K562 (cell line): ENCODE measurements around the gene ARHGEF25. TPM values are rescaled to one million over a fixed set of nuclear protein-coding genes. Genes with fewer than 3 reads are reported as not detected.

ENCODE experiments used
- BRD9 ChIP-seq: fragments of 450-650 bp; IDR thresholded peaks from 2 replicates; pipeline ENCODE4 v1.6.1; 2018; ENCODE audit warnings: low read depth; ENCODE audit not compliant: partially characterized antibody
- CHCHD3 ChIP-seq: fragments of 250-450 bp; sonication (Bioruptor Pico); IDR thresholded peaks from 2 replicates; pipeline ENCODE4 v2.1.2; 2022; ENCODE audit warnings: mild to moderate bottlenecking
- FUS ChIP-seq: fragments of 200-400 bp; formaldehyde crosslinking; optimal IDR thresholded peaks from 2 replicates; pipeline ENCODE3; 2017; ENCODE audit warnings: low read depth, low read length
- HDAC3 ChIP-seq: fragments of 450-650 bp; IDR thresholded peaks from 2 replicates; pipeline ENCODE4 v1.6.1; 2018; ENCODE audit warnings: borderline replicate concordance, mild to moderate bottlenecking, moderate library complexity; ENCODE audit not compliant: partially characterized antibody
- HIVEP1 ChIP-seq: fragments of 250-450 bp; sonication (Bioruptor Pico); IDR thresholded peaks from 2 replicates; pipeline ENCODE4 v1.4.0; 2020; ENCODE audit warnings: mild to moderate bottlenecking
- KLF10 ChIP-seq: fragments of 250-450 bp; sonication (Bioruptor Pico); IDR thresholded peaks from 2 replicates; pipeline ENCODE4 v1.6.1; 2021; ENCODE audit warnings: matching md5 sums
- L3MBTL2 ChIP-seq: fragments of 450-650 bp; IDR thresholded peaks from 2 replicates; pipeline ENCODE4 v1.6.1; 2016; ENCODE audit warnings: mild to moderate bottlenecking, moderate library complexity
- MYC ChIP-seq, 2 experiments: fragments of 250-450 bp in 1 of 2; sonication (Bioruptor Pico) in 1 of 2; IDR thresholded peaks; 2 replicates each; pipeline versions ENCODE4 v1.5.1 to v1.6.1; 2012 to 2021; ENCODE audit warnings: low read depth in 2 of 2, borderline replicate concordance in 1 of 2, improper control_type of control experiment in 1 of 2, low read length in 1 of 2, mild to moderate bottlenecking in 1 of 2, moderate library complexity in 1 of 2
- NR3C1 ChIP-seq: sonication (generic); formaldehyde crosslinking; IDR thresholded peaks from 2 replicates; pipeline ENCODE4 v1.8.1; 2022; ENCODE audit warnings: missing genetic modification reagents
- polyA plus RNA-seq, 8 experiments: library from polyadenylated mRNA; depleted of rRNA in 4 of 8; stranded (reverse) in 5 of 8; unstranded in 3 of 8; fragments of >200 nt; fragmentation: Nextera tagmentation in 2 of 8; fragmentation: Illumina TruSeq in 1 of 8; extraction: Ambion mirVana in 2 of 8; extraction: Trizol in 1 of 8; gene quantifications; 2 replicates each; pipeline versions ENCODE4 v1.2.1 to v1.2.3, GENCODE V29; 2011 to 2014; ENCODE audit warnings: inconsistent platforms in 1 of 8, missing spikeins in 1 of 8
- total RNA-seq, 7 experiments: library from RNA; depleted of rRNA in 6 of 7; stranded (reverse); fragments of >200 nt in 6 of 7; fragmentation: Illumina TruSeq in 2 of 7; extraction: Trizol in 2 of 7; gene quantifications; 2 replicates each; pipeline versions ENCODE4 v1.2.1 to v1.2.3, GENCODE V29; 2011 to 2021; ENCODE audit warnings: low replicate concordance in 1 of 7
- TF ChIP-seq, protein P1 (sequence below): fragments of 250-450 bp; sonication (Bioruptor Pico); IDR thresholded peaks from 2 replicates; pipeline ENCODE4 v1.4.0; 2020; ENCODE audit warnings: borderline replicate concordance
- TF ChIP-seq, protein P2 (sequence below): fragments of 450-650 bp; formaldehyde crosslinking; IDR thresholded peaks from 2 replicates; pipeline ENCODE4 v1.4.0; 2020; ENCODE audit warnings: mild to moderate bottlenecking, moderate library complexity
- TF ChIP-seq, protein P3 (sequence below): fragments of 450-650 bp; IDR thresholded peaks from 2 replicates; pipeline ENCODE4 v1.6.1; 2016; ENCODE audit warnings: mild to moderate bottlenecking, moderate library complexity

ARHGEF25 gene
- total and polyA plus RNA-seq, 9 of the 15 experiments (the other 6 are each of a cell fraction or from before 2014, with no cell fraction given) = 0.13 to 17.3 (median 11.6) TPM

DNA sequence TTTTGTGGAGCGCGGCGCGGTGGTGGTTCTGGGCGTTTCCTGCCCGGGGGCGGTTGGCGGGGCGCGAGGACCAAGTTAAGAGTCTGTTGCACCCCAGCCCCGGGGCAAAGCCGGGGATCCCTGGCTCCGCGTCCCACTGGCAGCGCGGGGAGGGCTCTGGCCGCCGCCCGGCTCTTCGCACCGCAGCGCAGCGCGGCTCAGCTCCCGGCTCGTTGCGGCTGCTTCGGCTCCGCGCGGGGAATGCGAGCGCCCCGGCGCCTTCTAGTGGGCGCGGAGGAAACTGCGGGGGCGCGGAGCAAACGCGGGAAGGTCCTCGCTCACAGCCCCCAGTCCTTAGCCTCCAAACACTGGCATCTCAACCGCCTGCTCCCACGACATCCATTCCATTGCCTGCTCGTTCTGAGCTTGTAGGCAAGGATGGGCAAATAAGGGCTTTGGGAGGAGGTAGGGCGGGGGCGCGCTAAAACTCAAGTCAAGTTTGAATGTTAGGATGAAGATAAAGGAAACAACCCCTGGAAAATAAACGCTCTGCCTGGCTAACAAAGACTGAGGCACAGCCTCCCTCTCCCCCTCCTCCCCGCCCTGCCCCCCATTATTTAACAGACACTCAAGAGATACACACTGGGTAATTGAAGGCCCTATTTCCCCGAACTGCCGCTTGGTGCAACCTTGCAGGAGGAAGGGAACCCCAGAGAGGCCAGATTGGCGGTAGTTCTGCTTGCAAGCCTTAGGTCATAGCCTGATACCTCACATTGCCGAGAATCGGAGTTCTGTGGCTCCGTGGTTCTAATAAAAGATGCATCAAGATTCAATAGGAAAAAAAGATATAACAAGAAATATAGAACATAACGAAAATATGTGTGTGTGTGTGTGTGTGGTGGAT lies 22.0 kb downstream of the ARHGEF25 start, which contains the start of gene B4GALNT1 (continued):
- TF ChIP-seq, protein P1, sequence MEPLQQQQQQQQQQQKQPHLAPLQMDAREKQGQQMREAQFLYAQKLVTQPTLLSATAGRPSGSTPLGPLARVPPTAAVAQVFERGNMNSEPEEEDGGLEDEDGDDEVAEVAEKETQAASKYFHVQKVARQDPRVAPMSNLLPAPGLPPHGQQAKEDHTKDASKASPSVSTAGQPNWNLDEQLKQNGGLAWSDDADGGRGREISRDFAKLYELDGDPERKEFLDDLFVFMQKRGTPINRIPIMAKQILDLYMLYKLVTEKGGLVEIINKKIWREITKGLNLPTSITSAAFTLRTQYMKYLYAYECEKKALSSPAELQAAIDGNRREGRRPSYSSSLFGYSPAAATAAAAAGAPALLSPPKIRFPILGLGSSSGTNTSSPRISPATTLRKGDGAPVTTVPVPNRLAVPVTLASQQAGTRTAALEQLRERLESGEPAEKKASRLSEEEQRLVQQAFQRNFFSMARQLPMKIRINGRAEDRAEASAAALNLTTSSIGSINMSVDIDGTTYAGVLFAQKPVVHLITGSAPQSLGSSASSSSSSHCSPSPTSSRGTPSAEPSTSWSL (CRISPR knock-in tag) = no peak
- TF ChIP-seq HDAC3 = no peak
- peak; percentile 97 for TF ChIP-seq L3MBTL2
- TF ChIP-seq NR3C1 (CRISPR knock-in tag) = no peak
- TF ChIP-seq BRD9 = no peak
- TF ChIP-seq, protein P2, sequence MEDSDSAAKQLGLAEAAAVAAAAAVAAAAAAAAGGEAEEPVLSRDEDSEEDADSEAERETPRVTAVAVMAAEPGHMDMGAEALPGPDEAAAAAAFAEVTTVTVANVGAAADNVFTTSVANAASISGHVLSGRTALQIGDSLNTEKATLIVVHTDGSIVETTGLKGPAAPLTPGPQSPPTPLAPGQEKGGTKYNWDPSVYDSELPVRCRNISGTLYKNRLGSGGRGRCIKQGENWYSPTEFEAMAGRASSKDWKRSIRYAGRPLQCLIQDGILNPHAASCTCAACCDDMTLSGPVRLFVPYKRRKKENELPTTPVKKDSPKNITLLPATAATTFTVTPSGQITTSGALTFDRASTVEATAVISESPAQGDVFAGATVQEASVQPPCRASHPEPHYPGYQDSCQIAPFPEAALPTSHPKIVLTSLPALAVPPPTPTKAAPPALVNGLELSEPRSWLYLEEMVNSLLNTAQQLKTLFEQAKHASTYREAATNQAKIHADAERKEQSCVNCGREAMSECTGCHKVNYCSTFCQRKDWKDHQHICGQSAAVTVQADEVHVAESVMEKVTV = peak; percentile 31; the same call in 1 of the 2 replicates
- peak; percentile 61; the same call in 1 of the 2 replicates for TF ChIP-seq MYC (IDR thresholded peaks at IDR 0.05; ENCODE audit: low read depth, low read length)
- TF ChIP-seq MYC (CRISPR knock-in tag; IDR thresholded peaks at IDR 0.05; ENCODE audit: borderline replicate concordance, low read depth) = no peak
- TF ChIP-seq, protein P3, sequence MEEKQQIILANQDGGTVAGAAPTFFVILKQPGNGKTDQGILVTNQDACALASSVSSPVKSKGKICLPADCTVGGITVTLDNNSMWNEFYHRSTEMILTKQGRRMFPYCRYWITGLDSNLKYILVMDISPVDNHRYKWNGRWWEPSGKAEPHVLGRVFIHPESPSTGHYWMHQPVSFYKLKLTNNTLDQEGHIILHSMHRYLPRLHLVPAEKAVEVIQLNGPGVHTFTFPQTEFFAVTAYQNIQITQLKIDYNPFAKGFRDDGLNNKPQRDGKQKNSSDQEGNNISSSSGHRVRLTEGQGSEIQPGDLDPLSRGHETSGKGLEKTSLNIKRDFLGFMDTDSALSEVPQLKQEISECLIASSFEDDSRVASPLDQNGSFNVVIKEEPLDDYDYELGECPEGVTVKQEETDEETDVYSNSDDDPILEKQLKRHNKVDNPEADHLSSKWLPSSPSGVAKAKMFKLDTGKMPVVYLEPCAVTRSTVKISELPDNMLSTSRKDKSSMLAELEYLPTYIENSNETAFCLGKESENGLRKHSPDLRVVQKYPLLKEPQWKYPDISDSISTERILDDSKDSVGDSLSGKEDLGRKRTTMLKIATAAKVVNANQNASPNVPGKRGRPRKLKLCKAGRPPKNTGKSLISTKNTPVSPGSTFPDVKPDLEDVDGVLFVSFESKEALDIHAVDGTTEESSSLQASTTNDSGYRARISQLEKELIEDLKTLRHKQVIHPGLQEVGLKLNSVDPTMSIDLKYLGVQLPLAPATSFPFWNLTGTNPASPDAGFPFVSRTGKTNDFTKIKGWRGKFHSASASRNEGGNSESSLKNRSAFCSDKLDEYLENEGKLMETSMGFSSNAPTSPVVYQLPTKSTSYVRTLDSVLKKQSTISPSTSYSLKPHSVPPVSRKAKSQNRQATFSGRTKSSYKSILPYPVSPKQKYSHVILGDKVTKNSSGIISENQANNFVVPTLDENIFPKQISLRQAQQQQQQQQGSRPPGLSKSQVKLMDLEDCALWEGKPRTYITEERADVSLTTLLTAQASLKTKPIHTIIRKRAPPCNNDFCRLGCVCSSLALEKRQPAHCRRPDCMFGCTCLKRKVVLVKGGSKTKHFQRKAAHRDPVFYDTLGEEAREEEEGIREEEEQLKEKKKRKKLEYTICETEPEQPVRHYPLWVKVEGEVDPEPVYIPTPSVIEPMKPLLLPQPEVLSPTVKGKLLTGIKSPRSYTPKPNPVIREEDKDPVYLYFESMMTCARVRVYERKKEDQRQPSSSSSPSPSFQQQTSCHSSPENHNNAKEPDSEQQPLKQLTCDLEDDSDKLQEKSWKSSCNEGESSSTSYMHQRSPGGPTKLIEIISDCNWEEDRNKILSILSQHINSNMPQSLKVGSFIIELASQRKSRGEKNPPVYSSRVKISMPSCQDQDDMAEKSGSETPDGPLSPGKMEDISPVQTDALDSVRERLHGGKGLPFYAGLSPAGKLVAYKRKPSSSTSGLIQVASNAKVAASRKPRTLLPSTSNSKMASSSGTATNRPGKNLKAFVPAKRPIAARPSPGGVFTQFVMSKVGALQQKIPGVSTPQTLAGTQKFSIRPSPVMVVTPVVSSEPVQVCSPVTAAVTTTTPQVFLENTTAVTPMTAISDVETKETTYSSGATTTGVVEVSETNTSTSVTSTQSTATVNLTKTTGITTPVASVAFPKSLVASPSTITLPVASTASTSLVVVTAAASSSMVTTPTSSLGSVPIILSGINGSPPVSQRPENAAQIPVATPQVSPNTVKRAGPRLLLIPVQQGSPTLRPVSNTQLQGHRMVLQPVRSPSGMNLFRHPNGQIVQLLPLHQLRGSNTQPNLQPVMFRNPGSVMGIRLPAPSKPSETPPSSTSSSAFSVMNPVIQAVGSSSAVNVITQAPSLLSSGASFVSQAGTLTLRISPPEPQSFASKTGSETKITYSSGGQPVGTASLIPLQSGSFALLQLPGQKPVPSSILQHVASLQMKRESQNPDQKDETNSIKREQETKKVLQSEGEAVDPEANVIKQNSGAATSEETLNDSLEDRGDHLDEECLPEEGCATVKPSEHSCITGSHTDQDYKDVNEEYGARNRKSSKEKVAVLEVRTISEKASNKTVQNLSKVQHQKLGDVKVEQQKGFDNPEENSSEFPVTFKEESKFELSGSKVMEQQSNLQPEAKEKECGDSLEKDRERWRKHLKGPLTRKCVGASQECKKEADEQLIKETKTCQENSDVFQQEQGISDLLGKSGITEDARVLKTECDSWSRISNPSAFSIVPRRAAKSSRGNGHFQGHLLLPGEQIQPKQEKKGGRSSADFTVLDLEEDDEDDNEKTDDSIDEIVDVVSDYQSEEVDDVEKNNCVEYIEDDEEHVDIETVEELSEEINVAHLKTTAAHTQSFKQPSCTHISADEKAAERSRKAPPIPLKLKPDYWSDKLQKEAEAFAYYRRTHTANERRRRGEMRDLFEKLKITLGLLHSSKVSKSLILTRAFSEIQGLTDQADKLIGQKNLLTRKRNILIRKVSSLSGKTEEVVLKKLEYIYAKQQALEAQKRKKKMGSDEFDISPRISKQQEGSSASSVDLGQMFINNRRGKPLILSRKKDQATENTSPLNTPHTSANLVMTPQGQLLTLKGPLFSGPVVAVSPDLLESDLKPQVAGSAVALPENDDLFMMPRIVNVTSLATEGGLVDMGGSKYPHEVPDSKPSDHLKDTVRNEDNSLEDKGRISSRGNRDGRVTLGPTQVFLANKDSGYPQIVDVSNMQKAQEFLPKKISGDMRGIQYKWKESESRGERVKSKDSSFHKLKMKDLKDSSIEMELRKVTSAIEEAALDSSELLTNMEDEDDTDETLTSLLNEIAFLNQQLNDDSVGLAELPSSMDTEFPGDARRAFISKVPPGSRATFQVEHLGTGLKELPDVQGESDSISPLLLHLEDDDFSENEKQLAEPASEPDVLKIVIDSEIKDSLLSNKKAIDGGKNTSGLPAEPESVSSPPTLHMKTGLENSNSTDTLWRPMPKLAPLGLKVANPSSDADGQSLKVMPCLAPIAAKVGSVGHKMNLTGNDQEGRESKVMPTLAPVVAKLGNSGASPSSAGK = peak; percentile 90
- no peak for TF ChIP-seq CHCHD3 (CRISPR knock-in tag)
- TF ChIP-seq KLF10 (CRISPR knock-in tag) = no peak
- no peak for TF ChIP-seq FUS
- TF ChIP-seq HIVEP1 (CRISPR knock-in tag) = no peak
